Measurements from ENCODE around the gene TEDC1. TPM values are rescaled to one million over a fixed set of nuclear protein-coding genes. Genes with fewer than 3 reads are reported as not detected.

The TEDC1 gene
- polyA plus RNA-seq, 3 donors: 4.6 to 8.1 (median 6.6) TPM

DNA sequence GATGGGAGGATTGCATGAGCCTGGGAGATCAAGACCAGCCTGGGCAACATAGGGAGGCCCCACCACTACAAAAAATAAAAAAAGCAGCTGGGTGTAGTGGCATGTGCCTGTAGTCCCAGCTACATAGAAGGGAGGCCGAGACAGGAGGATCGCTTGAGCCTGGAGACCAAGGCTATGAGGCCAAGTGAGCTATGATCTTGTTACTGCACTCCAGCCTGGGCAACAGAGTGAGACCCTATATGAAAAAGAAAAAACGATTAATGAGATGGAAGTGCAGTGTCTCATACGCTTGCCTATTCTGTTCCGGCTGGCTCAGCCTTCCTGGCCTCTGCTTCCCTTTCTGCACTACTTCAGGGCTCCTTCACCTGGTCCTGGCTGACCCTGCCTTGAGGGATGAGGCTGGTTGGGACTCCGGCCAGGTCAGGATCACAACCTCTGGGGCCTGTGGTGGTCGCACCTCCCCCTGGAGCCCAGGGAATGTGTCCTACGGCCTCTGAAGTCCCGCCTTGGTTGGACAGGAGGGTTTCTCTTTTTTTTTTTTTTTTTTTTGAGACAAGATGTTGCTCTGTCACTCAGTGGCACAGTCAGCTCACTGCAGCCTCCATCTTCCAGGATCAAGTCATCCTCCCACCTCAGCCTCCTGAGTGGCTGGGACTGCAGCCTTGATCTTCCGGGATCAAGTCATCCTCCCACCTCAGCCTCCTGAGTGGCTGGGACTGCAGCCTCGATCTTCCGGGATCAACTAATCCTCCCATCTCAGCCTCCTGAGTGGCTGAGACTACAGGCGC is 10.7 kb downstream of the TEDC1 start:
- WGBS, 3 donors: 87 to 89% (median 87%) methylated on average over 13 of the region's 13 CpGs
- no peak overlapping the region for H3K27ac ChIP-seq (ENCODE audit: low read depth, low read length)

DNA sequence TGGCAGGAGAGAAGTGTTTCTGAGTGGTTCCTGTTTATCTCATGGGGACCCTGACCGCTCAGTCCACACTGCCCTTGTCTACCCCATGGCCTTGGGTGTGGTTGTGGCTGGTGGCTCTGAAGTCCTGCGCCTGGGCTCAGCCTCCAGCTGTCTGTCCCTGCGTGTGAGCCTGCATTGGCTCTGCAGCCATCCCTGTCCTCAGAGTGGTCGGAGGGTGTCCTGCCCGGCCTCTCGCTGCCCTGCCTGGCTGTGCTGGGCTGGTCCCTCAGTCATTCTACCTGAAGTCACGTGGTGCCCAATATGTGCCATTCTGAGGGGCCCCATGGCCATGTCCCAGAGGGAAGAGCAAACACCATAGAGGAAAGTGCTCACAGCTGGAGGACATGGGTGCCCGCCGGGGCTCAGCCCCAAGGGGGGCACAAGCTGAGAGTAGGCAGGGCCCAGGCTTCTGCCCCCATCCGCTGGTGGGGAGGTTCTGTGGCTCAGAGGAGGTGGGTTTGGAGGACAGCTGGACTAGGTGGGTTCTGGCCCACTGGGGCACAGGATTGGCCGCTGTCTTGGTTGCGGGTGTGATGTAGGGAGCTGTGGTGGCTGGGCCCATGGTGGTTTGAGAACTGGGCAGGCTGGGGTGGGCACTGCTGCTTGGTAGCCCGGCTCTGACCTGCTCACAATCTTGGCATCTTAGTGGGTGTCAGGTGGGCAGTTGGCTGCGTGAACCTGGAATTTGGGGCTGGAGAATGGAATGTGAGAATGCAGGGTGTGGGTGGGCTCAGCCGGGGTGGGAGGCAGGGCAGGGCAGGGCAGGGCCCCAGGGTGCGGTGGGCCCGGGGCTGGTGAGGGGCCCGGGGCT is 11.6 kb downstream of the TEDC1 start:
- no peak overlapping the region for H3K27ac ChIP-seq (ENCODE audit: low read depth, low read length)
- 86 to 88% (median 86%) methylated on average over 15 to 18 of the region's 18 CpGs for WGBS, 3 donors

DNA sequence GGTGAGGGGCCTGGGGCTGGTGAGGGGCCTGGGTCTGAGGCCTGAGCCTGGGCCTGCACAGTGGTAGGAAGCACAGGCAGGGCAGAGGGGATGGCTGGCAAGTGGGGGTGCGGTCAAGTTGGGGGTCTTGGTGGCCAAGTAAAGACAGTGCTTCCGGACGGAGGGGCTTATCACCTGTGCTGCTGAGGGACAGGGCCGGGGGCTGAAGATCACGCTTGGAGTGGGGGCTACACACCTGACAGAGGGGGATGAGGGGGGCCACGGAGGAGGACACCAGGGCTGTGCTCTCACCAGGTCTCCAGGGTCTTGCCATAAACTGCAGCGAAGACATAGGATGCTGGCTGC is 12.2 kb downstream of the TEDC1 start:
- WGBS, 3 donors: 84 to 96% (median 86%) methylated on average over 7 of the region's 7 CpGs
- no peak overlapping the region for H3K27ac ChIP-seq (ENCODE audit: low read depth, low read length)

DNA sequence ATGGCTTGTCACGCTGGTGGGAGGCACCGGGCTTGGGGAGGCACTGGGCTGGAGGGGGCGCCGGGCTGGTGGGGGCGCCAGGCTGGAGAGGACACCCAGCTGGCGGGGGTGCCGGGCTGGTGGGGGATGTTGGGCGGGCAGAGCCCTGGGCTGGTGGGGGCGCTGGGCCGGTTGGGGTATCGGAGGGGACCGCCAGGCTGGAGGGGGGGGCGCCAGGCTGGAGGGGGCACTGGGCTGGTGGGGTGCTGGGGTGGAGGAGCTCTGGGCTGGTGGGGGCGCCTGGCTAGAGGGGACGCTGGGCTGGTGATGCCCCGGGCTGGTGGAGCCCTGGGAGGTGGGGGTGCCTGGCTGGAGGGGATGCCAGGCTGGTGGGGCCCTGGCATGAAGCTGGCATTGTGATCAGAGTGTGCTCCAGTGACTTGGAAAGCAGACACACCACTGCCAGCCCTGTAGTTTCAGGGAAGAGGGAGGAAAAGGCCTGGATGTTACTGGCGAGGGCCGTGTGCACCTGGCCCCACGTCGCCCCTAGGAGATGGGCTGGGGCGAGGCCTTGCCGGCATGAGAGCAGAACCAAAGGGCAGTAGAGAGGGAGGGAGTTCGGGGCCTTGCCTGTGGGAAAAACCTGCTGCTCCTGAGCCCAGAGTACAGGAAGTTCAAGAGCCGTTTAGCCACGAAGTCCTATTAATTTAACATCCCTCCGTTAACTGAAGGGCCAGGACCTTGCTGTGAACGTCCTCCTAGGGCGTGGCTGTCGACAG is 13.1 kb downstream of the TEDC1 start:
- H3K27ac ChIP-seq (ENCODE audit: low read depth, low read length): no peak overlapping the region
- WGBS, 3 donors: 73 to 81% (median 75%) methylated on average over 29 of the region's 29 CpGs

DNA sequence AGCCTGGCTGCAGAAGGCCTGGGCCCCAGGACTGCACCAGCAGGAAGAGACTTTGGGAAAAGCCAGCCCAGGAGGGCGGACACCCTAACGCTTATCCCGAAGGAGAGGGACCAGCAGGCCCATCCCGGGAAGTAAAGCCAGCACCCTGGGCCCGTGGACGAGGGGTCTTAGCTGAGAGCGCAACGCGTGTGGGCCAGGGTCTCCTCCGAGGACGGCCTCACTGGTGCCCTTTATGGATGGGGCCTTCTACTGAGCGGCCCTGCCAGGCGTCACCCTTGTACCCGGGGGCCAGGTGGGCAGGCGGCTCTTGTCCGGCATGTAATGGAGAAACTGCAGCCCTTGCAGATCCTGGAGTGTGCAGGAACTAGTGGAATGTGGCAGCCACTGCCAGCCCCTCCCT is 14.1 kb downstream of the TEDC1 start:
- H3K27ac ChIP-seq (ENCODE audit: low read depth, low read length): no peak overlapping the region
- WGBS, 3 donors: 82 to 89% (median 89%) methylated on average over 15 to 16 of the region's 16 CpGs

DNA sequence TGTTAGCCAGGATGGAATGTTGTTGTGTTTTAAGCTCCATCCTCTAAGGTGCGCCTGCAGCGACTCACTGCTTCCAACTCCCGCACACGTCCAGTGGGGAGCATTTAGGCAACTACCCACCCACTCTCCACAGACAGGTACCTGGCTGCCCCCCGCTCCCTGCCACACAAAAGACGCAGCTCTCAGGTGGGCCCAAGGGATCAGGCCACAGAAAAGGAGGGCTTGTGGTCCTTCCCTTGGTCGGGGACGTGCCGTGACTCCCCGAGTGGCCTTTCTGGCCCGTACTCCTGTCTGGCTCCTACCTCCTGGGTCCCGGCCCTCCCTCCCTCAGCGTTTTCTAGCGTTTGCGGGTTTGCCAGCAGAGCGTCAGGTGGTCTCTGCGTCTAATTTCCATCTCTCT is 16.2 kb downstream of the TEDC1 start:
- 67 to 76% (median 70%) methylated on average over 17 of the region's 17 CpGs for WGBS, 3 donors
- no peak overlapping the region for H3K27ac ChIP-seq (ENCODE audit: low read depth, low read length)

DNA sequence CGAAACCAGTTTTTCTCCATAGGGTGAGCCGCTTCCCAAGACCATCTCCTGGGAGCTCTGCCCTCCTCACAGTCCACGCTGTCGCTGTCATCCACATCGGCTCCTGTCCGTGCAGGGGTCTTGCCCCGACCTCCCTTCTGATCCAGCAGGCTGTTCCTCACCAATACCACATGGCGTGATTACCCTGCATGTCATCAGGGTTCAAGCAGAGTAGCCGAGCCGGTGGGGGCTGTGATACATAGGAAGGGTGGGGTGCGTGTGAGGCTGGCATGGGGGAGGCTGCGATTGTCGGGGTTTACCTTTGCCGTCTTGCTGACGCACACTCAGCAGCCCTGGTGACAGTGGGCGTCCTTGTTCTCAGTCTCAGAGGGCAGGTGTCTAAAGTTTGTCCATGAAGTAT is 17.0 kb downstream of the TEDC1 start:
- WGBS, 3 donors: 76 to 82% (median 76%) methylated on average over 16 of the region's 16 CpGs
- no peak overlapping the region for H3K27ac ChIP-seq (ENCODE audit: low read depth, low read length)

DNA sequence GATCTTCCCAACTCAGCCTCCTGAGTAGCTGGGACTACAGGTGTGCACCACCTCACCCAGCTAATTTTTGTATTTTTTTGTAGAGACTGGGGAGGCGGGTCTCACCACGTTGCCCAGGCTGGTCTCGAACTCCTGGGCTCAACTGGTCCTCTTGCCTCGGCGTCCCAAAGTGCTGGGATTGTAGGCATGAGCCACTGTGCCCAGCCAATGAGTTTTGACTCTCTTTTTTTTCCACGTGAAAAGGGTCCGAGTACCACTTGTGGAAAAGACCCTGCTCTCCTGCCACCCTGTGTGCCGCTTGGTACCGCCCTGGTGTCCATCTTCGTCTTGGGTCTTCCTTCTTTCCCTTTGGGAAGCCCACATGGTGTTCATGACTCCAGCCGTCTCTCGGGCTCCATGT is 17.6 kb downstream of the TEDC1 start:
- no peak overlapping the region for H3K27ac ChIP-seq (ENCODE audit: low read depth, low read length)
- 87 to 91% (median 90%) methylated on average over 12 of the region's 12 CpGs for WGBS, 3 donors

DNA sequence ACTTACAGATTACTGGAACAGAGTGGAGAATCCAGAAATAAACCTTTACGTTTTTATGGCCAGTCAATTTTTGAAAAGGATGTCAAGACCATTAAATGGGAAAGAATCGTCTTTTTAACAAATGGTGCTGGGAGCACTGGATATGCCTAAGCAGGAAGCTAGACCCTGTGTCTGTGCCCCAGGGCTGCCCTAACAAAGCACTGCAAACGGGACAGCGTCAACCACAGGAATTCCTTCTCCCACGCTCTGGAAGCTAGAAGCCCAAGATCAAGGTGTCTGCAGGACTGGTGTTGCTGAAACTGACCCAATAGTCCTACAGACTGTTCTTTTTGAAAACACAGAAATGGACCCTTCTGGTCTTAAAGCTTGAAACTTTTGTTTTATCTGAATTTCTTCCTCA is 26.1 kb downstream of the TEDC1 start:
- 54 to 62% (median 60%) methylated on average over 5 of the region's 5 CpGs for whole genome bisulfite sequencing, 3 donors

DNA sequence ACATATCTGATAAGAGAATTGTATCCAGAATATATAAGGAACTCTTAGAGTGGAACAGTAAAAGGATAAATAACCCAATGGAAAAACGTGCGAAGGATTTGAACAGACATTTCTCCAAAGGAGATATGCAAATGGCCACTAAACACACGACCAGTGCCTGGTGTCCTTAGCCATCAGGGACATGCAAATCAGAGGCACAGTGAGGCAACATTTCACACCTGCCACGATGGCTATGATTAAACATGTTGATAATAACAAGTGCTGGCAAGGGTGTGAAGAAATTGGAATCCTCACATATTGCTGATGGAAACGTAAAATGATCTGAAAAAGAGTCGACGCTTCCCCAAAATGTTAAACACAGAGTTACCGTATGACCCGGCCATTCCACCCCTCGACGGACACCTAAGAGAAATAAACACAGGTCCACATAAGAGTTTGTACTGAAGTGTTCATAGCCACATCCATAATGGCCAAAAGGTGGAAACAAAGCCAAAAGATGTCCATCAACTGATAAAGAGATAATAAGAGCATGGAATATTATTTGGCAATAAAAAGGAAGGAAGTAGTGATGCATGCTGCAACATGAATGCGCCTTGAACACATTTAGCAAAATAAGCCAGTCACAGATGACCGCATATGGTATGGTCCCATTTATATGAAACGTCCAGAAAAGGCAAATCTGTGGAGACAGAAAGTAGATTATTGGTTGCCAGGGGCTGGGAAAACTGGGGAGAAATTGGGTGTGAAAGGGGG is 29.1 kb downstream of the TEDC1 start:
- no peak overlapping the region for H3K27ac ChIP-seq (ENCODE audit: low read depth, low read length)
- WGBS, 3 donors: 66 to 70% (median 68%) methylated on average over 14 of the region's 14 CpGs

More for the DNA sequence above, 26.1 kb downstream of the TEDC1 start:
- no peak overlapping the region for H3K27ac ChIP-seq (ENCODE audit: low read depth, low read length)

DNA sequence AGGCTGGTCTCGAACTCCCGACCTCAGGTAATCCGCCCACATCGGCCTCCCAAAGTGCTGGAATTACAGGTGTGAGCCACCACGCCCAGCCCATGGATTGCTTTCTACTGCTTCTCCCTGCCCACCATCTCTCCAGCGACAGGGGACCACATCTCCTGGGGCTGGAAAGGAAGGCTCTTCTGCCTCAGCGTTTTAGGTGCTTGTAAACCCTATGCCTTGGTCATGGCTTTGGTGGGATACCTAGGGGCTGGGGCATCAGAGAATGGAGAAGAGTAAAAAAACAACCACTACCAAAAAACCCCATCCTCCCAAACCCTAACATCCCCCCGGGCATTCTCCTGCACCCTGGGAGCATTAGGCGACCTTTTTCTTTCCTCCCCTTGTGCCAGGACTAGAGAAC is 34.3 kb downstream of the TEDC1 start:
- H3K27ac ChIP-seq (ENCODE audit: low read depth, low read length): no peak overlapping the region
- 88 to 91% (median 91%) methylated on average over 9 of the region's 9 CpGs for WGBS, 3 donors

DNA sequence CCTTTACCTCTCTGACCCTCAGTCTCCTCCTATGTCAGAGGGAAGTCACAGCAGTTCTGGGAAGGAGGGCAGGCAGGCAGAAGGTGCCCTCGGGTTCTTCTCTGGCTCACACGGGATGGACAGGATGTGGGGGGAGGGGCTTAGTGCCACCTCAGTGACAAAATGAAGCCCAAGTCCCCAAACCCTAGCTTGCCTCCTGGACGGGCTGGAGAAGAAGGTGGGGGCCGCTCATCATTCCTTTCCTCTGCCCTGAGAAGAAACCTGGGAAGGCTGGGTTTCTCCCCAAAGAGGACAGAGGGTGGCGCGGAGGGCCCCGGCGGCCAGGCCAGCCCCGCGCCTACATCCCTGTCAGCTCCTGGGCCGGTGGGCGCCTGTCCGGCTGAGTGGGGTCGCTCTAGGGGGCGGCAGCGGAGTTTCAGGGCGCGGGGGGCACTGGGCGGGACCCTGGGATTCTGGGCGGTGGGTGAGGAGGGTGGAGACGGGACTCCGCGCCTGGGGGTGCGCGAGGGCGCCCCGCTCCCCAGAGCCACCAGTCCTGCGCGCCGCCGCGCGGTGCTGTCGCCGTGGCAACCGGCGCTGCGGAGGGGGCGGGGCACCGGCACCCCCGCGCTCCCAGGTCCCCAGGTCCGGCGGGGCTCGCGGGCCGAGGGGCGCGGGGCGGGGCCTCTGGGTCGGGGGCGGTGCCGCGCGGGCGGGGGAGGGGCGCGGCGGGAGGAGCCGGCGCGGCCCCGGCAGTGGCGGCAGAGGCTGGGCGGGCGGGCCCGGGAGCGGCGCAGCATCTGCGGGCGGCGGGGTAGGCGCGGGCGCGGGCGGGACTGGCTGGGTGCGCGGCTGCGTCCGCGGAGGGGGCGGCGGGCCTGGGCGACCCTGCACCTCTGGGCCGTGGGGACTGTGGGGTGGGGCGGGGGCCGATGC is 35.1 kb downstream of the TEDC1 start, which contains the start of gene TMEM121:
TMEM121 (plus strand) TSS at position 723 of the 915 bp plus-strand sequence. CDS start 2,252 bp downstream, outside the sequence.
- H3K27ac ChIP-seq (ENCODE audit: low read depth, low read length): no peak within 1 kb of the TSS
- WGBS, 3 donors: 1 to 2% (median 2%) methylated on average over 23 to 82 of the region's 88 CpGs

DNA sequence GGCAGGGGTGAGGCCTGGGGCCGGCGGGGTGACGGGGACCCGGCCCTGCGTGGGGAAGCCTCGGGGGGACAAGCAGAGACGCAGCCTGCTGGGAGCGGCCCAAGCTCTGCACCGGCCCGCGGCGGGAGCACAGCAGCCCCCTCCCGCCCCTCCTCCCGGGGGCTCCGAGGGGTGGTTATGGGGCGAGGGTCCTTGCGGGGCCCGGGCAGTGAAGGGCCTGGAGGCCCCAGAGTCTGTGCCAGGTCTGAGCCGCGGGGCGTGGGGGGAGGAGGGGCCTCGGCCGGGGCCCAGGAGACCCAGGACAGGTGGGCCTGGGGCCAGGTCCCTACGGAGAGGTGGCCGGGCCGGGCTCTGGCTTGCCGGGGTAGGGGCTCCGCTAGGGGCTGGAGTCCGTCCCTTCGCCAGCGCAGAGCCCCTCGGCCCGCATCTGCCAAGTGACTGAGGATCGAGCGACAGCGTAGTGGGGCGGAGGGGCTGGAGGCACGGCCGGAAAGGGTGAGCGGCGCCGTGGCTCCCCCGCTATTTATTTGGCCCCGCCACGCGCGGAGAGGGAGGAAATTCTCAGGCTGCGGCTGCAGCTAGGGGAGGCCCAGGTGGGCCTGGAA is 35.8 kb downstream of the TEDC1 start:
- WGBS, 3 donors: 1 to 3% (median 2%) methylated on average over 31 to 48 of the region's 48 CpGs
- H3K27ac ChIP-seq (ENCODE audit: low read depth, low read length): no peak overlapping the region

DNA sequence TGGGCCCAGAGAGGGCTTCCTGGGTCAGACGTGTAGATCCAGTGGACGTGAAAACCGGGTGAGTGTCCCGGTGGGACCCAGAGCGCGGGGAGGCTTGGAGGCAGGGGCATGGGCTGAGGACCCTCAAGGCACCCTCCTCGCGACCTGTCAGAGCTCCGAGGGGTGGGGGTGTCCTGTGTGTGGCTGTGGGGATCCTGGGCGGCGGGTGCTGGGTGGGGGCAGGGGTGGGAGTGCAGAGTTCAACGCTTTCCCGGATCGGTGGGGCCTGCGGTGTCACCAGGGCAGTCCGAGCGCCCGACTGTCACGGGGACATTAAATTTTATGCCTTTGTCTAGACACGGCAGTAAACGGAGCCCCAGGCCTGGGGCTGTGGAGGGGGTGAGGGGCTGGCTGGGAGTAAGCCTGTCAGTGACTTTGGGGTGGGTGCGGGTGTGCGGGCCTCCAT is 36.4 kb downstream of the TEDC1 start:
- no peak overlapping the region for H3K27ac ChIP-seq (ENCODE audit: low read depth, low read length)
- 23 to 42% (median 24%) methylated on average over 18 to 23 of the region's 23 CpGs for WGBS, 3 donors

DNA sequence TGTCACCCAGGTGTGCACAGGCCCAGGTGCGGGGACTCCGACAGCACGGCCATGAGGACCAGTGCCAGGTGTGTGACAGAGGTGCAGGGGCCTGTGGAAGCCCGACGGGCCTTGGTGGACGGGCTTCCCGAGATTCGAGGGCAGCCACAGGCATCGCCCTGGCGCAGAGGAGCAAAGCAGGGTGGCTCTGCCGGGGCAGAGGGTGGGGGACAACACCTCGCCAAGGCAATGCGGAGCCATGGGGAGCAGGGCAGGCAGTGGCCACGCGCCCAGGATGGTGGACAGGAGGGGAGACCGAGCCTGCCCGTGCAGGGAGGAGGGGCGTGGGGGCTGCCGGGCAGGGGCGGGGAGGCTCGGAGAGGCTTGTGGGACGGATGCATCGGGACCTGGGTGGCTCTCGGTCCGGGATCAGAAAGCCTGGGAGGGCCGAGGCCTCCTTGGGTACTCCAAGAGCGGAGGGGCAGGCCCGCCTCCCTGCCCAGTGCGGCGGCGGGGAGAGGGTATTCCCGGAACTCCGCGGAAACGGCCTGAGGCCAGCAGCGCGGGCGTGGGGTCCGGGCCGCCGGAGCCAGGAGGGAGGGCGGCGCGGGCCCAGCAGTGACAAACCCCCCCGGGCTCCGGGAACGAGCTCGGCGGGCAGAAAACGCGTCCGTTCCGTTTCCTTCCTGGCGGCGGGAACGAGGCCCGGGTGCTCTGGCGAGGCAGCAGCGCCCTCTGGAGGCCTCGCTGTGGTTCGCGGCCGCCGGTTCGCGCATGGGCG is 37.0 kb downstream of the TEDC1 start:
- no peak overlapping the region for H3K27ac ChIP-seq (ENCODE audit: low read depth, low read length)
- WGBS, 3 donors: 6 to 14% (median 10%) methylated on average over 53 to 67 of the region's 67 CpGs
